ENCODE data around the gene NEXN. TPM values are rescaled to one million over a fixed set of nuclear protein-coding genes. Genes with fewer than 3 reads are reported as not detected.

Gene NEXN
- total RNA-seq, 1 donor: 17.6 TPM

DNA sequence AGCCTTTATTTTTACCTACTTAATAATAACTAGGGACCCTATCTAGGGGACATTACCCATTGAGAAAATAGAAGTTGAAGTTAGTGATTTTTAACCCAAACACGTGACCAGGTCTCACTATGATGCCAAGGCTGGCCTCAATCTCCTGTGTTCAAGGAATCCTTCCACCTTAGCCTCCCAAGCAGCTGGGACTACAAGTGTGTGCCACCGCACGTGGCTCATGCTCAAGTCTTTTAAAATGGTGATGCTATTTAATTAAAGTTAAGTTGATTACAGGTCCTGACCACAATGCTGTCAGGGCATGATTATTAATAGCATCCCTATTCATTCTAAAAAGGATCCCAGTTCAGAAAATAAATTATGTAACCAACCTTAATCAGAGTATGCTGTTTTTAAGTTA lies 65.5 kb downstream of the NEXN start:
- TF ChIP-seq, protein P1, sequence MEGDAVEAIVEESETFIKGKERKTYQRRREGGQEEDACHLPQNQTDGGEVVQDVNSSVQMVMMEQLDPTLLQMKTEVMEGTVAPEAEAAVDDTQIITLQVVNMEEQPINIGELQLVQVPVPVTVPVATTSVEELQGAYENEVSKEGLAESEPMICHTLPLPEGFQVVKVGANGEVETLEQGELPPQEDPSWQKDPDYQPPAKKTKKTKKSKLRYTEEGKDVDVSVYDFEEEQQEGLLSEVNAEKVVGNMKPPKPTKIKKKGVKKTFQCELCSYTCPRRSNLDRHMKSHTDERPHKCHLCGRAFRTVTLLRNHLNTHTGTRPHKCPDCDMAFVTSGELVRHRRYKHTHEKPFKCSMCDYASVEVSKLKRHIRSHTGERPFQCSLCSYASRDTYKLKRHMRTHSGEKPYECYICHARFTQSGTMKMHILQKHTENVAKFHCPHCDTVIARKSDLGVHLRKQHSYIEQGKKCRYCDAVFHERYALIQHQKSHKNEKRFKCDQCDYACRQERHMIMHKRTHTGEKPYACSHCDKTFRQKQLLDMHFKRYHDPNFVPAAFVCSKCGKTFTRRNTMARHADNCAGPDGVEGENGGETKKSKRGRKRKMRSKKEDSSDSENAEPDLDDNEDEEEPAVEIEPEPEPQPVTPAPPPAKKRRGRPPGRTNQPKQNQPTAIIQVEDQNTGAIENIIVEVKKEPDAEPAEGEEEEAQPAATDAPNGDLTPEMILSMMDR (IDR thresholded peaks at IDR 0.05; ENCODE audit: insufficient read depth, low read length): no peak
- H3K4me3 ChIP-seq (ENCODE audit: low read depth, low read length): no peak overlapping the region
- no peak for DNase-seq (ENCODE audit: low read depth)

DNA sequence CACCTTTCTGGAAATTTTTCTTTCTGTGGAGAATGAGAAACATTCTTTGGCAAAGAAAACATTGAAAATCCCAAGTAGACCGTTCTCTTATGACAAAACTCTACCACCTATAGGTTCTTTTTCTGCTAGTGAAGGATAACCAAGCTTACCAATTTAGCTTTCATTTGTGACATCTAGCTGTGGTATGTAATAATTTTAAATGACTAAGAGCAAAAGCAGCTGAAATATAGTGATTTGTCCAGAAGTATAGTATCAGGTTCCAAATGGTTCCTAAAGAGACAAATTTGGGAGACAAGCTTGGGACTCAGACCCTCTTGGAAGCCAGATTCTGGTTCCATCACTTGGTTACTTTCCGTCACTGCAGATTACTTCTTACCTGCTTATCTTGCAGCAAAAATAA lies 66.1 kb downstream of the NEXN start:
- TF ChIP-seq, protein P1 (IDR thresholded peaks at IDR 0.05; ENCODE audit: insufficient read depth, low read length): no peak
- no peak overlapping the region for H3K4me3 ChIP-seq (ENCODE audit: low read depth, low read length)
- no peak for DNase-seq (ENCODE audit: low read depth)

DNA sequence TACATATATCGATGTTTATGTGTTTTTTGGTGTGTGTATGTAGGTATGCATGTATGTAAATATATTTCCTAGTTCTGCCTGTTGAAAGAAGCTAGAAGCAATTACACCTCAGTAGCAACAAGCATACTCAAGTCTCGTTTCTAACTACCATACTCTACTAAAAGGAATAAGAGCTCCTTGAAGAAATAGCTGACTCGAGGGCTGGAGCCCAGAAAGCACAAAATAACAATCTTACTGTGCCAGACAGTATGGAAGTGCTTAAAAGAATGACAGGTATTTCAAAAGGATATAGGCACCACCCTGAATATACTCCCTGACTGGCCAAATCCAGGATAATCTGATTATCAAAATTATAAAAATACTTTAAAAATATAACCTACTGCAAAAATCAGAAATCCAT lies 67.3 kb downstream of the NEXN start:
- no peak overlapping the region for H3K4me3 ChIP-seq (ENCODE audit: low read depth, low read length)
- no peak for DNase-seq (ENCODE audit: low read depth)
- TF ChIP-seq, protein P1 (IDR thresholded peaks at IDR 0.05; ENCODE audit: insufficient read depth, low read length): no peak

DNA sequence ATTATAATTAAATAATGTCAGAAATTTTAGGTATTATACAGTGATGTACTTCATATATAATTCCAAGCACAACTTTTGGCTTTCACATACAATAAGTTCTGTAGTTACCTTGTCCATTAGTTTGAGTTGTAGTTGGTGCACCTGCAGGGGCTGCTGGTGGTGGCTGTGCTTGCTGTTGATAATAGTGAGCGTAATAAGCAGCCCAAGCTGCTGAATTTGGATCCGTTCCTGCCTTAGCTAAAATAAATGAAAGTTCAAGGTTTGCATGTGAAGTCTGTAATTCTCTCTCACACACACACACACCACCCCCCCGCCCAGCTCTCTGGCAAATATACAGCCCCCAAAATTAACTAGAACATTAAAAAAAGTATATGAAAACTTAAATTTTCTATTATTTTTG lies 68.0 kb downstream of the NEXN start:
- no peak for DNase-seq (ENCODE audit: low read depth)
- TF ChIP-seq, protein P1 (IDR thresholded peaks at IDR 0.05; ENCODE audit: insufficient read depth, low read length): no peak
- no peak overlapping the region for H3K4me3 ChIP-seq (ENCODE audit: low read depth, low read length)

DNA sequence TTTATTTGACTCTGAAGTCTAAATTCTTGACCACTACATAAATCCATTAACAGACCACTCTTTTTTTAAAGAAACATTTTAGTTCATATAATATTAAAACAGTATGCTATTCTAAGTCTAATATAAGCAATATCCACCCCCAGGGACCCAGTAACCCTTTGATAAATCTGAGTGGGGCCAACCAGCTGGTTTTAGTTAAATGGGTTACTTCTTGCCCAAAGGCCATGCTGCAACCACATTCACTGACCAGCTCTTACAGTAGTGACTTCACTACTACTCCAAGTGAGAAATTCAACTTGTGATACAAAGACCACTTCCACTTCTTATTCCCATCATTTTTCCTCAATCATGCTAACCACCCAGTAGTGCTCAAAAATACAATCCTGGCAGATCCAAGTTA lies 70.0 kb downstream of the NEXN start:
- no peak overlapping the region for H3K4me3 ChIP-seq (ENCODE audit: low read depth, low read length)
- no peak for DNase-seq (ENCODE audit: low read depth)
- TF ChIP-seq, protein P1 (IDR thresholded peaks at IDR 0.05; ENCODE audit: insufficient read depth, low read length): no peak

DNA sequence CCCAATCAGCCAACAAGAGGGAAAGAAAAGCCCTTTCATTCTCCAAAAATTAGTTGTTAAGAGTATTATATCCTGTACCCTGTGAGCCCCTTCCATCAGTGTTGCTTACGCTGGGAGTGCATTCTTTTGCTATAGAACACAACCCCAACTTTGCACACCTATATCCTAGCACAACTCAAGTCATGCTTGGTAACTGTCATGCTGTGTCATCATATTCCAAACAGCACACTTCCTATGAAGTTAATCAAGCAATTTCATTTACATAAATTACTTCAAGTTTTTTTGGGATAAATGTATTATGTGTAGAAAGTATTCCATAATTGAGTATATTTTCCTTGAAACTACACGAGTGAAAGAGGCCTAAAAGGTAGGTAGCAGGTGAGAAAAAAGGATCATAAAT lies 70.4 kb downstream of the NEXN start:
- DNase-seq (ENCODE audit: low read depth): no peak
- no peak overlapping the region for H3K4me3 ChIP-seq (ENCODE audit: low read depth, low read length)
- TF ChIP-seq, protein P1 (IDR thresholded peaks at IDR 0.05; ENCODE audit: insufficient read depth, low read length): no peak

DNA sequence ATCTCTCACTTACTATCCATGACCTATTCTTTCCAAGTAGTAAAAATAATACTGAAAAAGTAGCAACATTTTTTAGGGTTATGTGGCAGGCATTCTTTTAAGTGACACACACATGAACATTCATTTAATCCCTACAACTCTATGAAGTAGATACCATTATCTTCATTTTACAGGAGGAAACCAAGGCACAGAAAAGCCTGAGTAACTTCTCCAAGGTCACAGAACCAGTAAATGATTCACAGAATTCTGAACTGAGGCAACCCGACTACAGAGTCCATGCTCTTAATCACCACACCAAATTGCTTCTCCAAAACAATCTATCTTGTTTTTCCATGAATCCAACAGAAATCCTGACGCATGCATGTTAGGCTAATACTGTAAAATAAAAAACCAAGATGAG lies 73.0 kb downstream of the NEXN start:
- no peak overlapping the region for H3K4me3 ChIP-seq (ENCODE audit: low read depth, low read length)
- TF ChIP-seq, protein P1 (IDR thresholded peaks at IDR 0.05; ENCODE audit: insufficient read depth, low read length): no peak
- DNase-seq (ENCODE audit: low read depth): no peak
